22Rv1 (cell line): Measurements from ENCODE around the gene STK40.

ENCODE experiments used
- CTCF ChIP-seq: fragments of 450-650 bp; IDR thresholded peaks from 2 replicates; pipeline ENCODE4 v1.5.1; 2017; ENCODE audit warnings: mild to moderate bottlenecking
- ZFX ChIP-seq: fragments of 450-650 bp; IDR thresholded peaks from 2 replicates; pipeline ENCODE4 v1.6.1; 2017; ENCODE audit warnings: antibody characterized with exemption, borderline replicate concordance

DNA sequence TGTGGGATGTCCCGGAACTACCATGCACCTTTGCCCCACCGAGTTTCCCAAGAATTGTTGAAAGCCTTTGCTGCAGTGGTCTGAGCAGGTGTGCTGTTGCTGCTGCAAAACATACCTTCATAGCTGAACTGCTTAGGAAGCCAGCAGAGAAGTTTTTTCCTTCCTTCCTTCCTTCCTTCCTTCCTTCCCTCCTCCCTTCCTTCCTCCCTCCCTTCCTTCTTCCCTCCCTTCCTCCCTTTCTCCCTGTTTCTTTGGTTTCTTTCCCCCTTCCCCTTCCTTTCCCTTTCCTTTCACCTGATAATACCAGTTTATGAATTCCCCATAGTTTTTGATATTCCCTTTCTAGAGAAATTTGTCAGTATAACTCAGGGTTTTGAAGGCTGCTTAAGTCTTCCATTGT is 90.3 kb downstream of the STK40 start:
- no peak for TF ChIP-seq CTCF
- no peak for TF ChIP-seq ZFX
